Prostate gland (tissue), 2 donors: ENCODE measurements around the gene CUX1.

Experiments
- POLR2A ChIP-seq: fragments of 450-650 bp; IDR thresholded peaks from one replicate; pipeline ENCODE4 v1.6.1; 2016; ENCODE audit warnings: antibody characterized with exemption, mild to moderate bottlenecking
- POLR2AphosphoS5 ChIP-seq: sonication (generic); formaldehyde crosslinking; IDR thresholded peaks from one replicate; pipeline ENCODE4 v1.6.1; 2017; ENCODE audit warnings: antibody characterized with exemption
- TF ChIP-seq, protein P1 (sequence below), 4 experiments: fragments of 200-600 bp in 2 of 4; fragments of 450-650 bp in 2 of 4; sonication (generic) in 2 of 4; IDR thresholded peaks; 1 replicate in 3 of 4; 2 replicates in 1 of 4; pipeline ENCODE4 v1.5.1; 2016 to 2019; ENCODE audit warnings: antibody characterized with exemption in 4 of 4, mild to moderate bottlenecking in 2 of 4, moderate library complexity in 2 of 4

DNA sequence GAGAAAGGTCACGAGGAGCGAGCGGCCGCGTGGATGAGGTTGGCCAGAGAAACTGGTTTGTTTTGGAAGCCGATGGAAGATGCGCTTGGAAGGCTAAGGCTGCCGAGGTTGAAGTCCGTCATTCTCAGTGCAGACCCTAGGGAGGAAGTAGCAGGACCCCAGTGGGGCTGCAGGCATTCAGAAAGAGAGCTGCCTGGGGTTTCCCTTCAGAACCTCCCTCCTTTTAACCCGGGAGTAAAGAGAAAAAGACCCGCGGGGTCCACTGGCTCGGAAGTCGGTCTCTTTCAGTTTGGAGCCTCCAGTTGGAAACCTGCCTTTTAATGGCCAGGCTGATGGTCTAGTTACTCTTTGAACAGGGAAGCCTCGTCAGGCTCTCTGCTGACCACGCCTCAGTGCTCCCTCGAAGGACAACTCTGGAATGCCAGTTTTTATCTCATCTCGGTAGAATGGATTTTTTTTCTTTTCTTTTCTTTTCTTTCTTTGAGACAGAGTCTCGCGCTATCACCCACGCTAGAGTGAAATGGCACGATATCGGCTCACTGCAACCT lies 188.6 kb downstream of the CUX1 start:
- TF ChIP-seq POLR2A (no peak), POLR2AphosphoS5 (no peak)
- TF ChIP-seq, protein P1, sequence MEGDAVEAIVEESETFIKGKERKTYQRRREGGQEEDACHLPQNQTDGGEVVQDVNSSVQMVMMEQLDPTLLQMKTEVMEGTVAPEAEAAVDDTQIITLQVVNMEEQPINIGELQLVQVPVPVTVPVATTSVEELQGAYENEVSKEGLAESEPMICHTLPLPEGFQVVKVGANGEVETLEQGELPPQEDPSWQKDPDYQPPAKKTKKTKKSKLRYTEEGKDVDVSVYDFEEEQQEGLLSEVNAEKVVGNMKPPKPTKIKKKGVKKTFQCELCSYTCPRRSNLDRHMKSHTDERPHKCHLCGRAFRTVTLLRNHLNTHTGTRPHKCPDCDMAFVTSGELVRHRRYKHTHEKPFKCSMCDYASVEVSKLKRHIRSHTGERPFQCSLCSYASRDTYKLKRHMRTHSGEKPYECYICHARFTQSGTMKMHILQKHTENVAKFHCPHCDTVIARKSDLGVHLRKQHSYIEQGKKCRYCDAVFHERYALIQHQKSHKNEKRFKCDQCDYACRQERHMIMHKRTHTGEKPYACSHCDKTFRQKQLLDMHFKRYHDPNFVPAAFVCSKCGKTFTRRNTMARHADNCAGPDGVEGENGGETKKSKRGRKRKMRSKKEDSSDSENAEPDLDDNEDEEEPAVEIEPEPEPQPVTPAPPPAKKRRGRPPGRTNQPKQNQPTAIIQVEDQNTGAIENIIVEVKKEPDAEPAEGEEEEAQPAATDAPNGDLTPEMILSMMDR (IDR thresholded peaks at IDR 0.05) = no peak
